PFSK-1 (cell line): ENCODE measurements around the gene BCL11B.

Source experiments
- FOXP2 ChIP-seq: optimal IDR thresholded peaks from 2 replicates; pipeline ENCODE3; 2011; ENCODE audit warnings: borderline replicate concordance, control low read depth, inconsistent platforms; ENCODE audit not compliant: insufficient read depth; ENCODE audit errors: extremely low read length, extremely low read depth
- POLR2AphosphoS5 ChIP-seq: IDR thresholded peaks from 2 replicates; pipeline ENCODE4 v1.6.1; 2012; ENCODE audit warnings: low read depth, mild to moderate bottlenecking, control low read depth, low read length, moderate library complexity
- REST ChIP-seq, 2 experiments: IDR thresholded peaks; 2 replicates each; pipeline versions ENCODE4 v1.6.1 to v1.8.0; 2011 to 2012; ENCODE audit warnings: low read depth in 2 of 2, low read length in 2 of 2, control low read depth in 1 of 2, inconsistent platforms in 1 of 2, mild to moderate bottlenecking in 1 of 2, moderate library complexity in 1 of 2; ENCODE audit not compliant: insufficient read depth in 1 of 2
- SIN3A ChIP-seq: IDR thresholded peaks from 2 replicates; pipeline ENCODE4 v1.6.1; 2012; ENCODE audit warnings: mild to moderate bottlenecking, low read length, moderate library complexity, borderline replicate concordance; ENCODE audit not compliant: insufficient read depth
- TAF1 ChIP-seq: IDR thresholded peaks from 2 replicates; pipeline ENCODE4 v1.6.1; 2012; ENCODE audit warnings: low read length, control low read depth, borderline replicate concordance; ENCODE audit not compliant: insufficient read depth

The BCL11B gene

GRCh38 chr14:99134516-99135046 lies 137.4 kb downstream of the BCL11B start:
- no peak for TF ChIP-seq REST (IDR thresholded peaks at IDR 0.05; ENCODE audit: insufficient read depth in 1 of 2, low read depth in 2 of 2, low read length in 2 of 2)

- TF ChIP-seq FOXP2 (no peak), SIN3A (no peak), TAF1 (no peak), REST (IDR thresholded peaks at IDR 0.05; ENCODE audit: insufficient read depth in 1 of 2, low read depth in 2 of 2, low read length in 2 of 2) (no peak), POLR2AphosphoS5 (no peak)
Observed at GRCh38 chr14:99133636-99134515, 138.1 kb downstream of the BCL11B start.

- TF ChIP-seq REST (IDR thresholded peaks at IDR 0.05; ENCODE audit: insufficient read depth in 1 of 2, low read depth in 2 of 2, low read length in 2 of 2) (no peak), POLR2AphosphoS5 (no peak), TAF1 (no peak), FOXP2 (no peak), SIN3A (no peak)
Observed at GRCh38 chr14:99132821-99133635, 139.0 kb downstream of the BCL11B start.

- TF ChIP-seq POLR2AphosphoS5: no peak
- TF ChIP-seq FOXP2: no peak
- no peak for TF ChIP-seq TAF1
- no peak for TF ChIP-seq SIN3A
- TF ChIP-seq REST (IDR thresholded peaks at IDR 0.05; ENCODE audit: insufficient read depth in 1 of 2, low read depth in 2 of 2, low read length in 2 of 2): no peak
Observed at GRCh38 chr14:99131632-99132271, 140.2 kb downstream of the BCL11B start.
